ENCODE results near the gene ANO2. TPM values are rescaled to one million over a fixed set of nuclear protein-coding genes. Genes with fewer than 3 reads are reported as not detected.

ANO2 gene
- total RNA-seq, 1 donor from 2014 or later: 32.4 TPM

- no peak for DNase-seq (ENCODE audit: extremely low read depth, low read depth, low spot score)
These were observed 208.5 kb downstream of the ANO2 start for GRCh38 chr12:5736527-5736926.

GRCh38 chr12:5736016-5736415 is 209.0 kb downstream of the ANO2 start:
- DNase-seq (ENCODE audit: extremely low read depth, low read depth, low spot score): no peak

- no peak for DNase-seq (ENCODE audit: extremely low read depth, low read depth, low spot score)
These were observed 211.1 kb downstream of the ANO2 start for GRCh38 chr12:5733916-5734315.

- no peak for DNase-seq (ENCODE audit: extremely low read depth, low read depth, low spot score)
These were observed 211.8 kb downstream of the ANO2 start for GRCh38 chr12:5733136-5733755.

DNA sequence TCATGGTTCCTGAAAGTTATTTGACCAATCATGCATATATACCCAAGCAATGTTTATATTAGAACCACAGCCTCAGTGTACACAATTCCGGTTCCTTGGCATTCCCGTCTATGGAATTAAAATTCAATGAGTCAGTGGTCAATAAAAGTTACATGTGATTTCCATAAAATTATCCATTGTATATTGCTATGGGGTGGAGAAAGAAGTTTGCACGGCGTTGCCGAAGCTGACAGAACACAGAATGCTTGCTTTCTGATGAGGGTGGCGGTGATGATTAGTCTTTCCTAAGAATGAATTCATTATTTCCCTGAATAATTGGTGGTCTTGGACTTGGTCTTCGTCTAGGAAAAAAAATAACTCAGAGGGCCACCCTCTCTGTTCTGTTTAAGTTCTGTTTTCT is 214.1 kb downstream of the ANO2 start:
- DNase-seq (ENCODE audit: extremely low read depth, low read depth, low spot score): no peak

DNA sequence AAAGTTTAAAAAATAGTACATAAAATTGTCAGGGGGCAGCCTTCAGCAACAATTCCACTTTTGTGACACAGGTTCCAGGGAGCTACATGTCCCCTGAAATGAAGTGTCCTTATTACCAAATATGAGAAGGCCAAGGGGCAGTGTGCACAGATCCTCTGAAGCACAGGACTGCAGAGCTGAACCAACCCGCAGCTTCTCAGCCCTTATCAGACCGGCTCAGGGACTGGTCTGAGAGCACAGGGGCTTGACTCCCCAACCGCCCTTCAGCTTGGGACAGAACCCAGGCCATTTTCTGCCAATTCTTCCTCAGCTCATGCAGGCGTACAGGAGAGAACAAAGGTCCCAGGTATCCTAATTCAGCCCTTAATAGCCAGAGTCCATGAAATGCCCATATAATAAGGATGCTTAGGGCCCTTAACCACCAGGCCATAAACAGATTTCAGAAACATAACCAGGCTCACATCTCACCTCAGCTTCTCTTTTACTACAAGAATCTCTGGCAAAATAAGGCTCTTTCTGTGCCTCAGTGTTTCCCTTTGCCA is 221.3 kb downstream of the ANO2 start:
- DNase-seq (ENCODE audit: extremely low read depth, low read depth, low spot score): no peak

DNA sequence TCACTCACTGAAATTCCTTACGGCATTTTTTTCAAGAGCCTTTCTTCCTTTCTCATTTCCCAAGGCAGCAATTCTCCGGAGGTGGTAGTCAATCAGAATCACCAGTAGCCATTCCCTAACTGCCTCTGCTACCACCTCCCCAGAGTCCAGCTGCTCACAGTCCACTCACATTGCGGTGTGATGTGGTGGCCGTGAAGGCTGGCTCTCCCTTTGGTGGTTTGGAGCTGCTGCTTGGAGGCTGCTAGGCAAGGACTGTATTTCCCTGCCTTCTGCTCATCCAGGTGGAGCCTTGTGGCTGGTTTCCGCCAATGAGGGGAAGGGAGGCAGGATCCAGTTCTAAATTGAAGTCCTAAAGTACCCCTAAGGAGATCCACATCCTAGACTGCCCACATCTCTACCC is 222.0 kb downstream of the ANO2 start:
- no peak for DNase-seq (ENCODE audit: extremely low read depth, low read depth, low spot score)

- DNase-seq (ENCODE audit: extremely low read depth, low read depth, low spot score): no peak
These were observed 224.6 kb downstream of the ANO2 start for GRCh38 chr12:5720381-5721005.

- no peak for DNase-seq (ENCODE audit: extremely low read depth, low read depth, low spot score)
These were observed 226.4 kb downstream of the ANO2 start for GRCh38 chr12:5718680-5719079.

GRCh38 chr12:5718073-5718472 is 227.0 kb downstream of the ANO2 start:
- DNase-seq (ENCODE audit: extremely low read depth, low read depth, low spot score): no peak

- no peak for DNase-seq (ENCODE audit: extremely low read depth, low read depth, low spot score)
These were observed 228.1 kb downstream of the ANO2 start for GRCh38 chr12:5716976-5717375.

- DNase-seq (ENCODE audit: extremely low read depth, low read depth, low spot score): no peak
These were observed 228.9 kb downstream of the ANO2 start for GRCh38 chr12:5716201-5716600.

DNA sequence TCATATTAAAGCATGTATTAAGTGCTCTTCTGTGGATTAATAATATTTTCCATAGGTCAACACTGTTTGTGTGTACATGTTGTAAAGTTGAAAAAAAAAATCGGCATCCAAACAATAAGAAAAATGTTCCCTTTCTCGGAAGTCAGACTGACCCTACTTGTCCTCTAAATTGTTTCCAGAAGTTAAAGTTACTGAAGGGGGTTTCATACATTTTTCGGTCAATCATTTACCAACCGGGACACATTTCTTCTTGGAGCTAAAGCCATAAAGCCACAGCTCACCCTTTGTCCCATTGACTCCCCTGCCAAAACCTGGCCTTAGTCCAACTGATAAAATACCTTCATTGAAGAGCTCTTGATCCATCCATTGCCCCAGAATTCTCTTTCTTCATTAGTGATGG is 230.0 kb downstream of the ANO2 start:
- DNase-seq (ENCODE audit: extremely low read depth, low read depth, low spot score): no peak

DNA sequence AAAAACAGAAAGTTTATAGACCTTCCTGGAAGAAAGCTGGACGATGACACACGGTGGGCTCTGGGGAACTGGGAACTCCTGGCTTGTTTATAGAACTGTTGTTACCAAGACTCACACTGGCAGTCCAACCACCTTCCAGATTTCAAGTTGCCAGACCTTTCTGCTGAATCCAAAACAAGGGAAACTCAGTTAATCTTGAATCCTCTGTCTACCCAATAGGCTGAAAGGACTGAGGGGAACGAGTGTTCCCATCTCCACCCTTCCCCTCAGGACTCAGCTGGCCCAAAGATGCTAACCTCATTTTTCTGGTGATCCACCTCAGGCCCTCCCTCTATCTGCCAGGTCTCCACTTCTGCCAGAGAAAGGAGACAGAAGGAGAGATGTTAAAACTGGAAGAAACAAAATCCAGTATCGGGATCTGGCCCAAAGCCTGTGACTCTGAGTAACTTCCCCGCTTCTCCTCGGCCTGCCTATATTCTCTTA is 231.4 kb downstream of the ANO2 start:
- no peak for DNase-seq (ENCODE audit: extremely low read depth, low read depth, low spot score)

GRCh38 chr12:5710260-5710878 is 234.7 kb downstream of the ANO2 start:
- no peak for DNase-seq (ENCODE audit: extremely low read depth, low read depth, low spot score)

DNA sequence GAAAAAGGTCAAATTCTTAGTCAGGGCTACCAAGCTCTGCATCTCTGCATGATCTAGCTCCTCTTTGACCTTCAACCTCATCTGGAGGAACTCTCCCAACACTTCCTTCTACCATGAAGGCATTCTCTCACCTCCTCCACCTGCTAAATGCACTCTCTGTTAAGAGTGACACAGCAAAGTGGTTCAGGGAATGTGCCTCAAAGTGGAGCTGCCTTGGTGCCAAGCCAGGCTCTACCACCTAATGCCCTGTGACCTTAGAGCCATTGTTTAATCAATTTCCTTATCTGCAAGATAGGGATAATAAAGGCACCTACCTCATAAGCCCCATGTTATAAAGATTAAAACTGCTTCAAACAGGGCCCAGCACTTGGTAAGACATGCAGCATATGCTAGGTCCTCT is 236.7 kb downstream of the ANO2 start:
- DNase-seq (ENCODE audit: extremely low read depth, low read depth, low spot score): no peak

DNA sequence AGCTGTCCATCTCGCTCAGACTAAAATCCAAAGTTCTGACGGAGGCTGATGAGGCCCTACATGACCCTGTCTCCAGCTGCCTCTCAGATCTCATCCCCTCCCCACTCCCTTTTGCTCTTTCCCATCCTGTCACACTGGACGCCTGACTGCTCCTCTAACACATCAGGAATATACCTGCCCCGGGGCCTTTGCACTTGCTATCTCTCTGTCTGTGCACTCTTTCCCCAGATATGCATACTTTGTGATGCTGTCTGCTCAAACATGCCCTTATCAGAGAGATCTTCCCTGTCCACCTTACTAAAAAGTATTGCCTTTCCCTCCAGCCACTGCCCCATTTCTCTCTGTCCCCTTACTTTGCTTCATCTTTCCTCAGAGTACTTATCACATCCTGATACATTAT is 238.8 kb downstream of the ANO2 start:
- DNase-seq (ENCODE audit: extremely low read depth, low read depth, low spot score): no peak

DNA sequence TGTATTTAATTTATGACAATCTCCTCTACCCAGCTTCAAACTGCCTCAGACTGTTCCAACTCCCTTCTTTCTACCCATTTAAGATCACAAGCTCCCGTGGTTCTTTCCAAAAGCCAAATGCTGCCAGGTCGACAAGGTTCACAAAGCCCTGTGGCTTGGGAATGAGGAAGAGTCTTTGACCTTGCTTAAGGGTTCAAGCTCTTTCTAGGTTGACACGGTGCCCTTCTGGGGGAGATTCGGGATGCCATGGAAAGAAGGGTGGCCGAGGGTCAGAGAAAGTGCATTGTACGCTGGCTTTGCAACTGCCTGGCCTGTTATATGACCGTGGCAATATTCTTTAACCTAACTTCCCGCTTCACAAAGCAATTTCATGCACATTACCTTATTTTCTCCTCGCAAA is 239.3 kb downstream of the ANO2 start:
- DNase-seq (ENCODE audit: extremely low read depth, low read depth, low spot score): no peak

DNA sequence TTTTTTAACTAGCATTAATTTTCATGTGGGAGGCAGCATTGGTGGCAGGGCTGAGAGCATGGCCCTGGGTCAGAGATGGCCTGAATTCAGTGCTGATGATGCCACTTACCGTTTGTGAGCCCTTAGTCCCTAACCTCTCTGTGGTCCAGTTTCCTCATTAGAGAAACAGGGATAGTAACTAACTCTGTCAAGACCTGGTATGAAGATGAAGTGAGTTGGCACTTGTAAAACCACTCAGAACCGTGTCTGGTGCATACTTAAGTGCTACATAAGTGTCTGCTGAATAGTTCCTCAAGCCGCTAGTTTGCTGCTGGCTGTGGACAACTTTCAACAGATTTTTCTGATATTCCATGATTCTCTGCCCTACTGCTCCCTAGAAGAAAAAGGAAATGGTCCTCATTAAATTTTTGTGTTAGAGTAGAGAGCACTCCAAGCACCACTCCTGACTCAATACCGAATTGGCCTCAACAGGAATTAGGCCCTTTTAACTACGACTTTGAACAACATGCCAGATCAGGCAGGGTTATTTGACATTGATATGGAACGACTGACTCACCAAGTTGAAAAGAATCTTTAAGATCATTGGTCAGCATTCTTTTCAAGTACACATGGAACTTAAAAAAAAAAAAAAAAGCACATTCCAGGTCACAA is 250.2 kb downstream of the ANO2 start:
- DNase-seq (ENCODE audit: extremely low read depth, low read depth, low spot score): no peak

- no peak for DNase-seq (ENCODE audit: extremely low read depth, low read depth, low spot score)
These were observed 252.2 kb downstream of the ANO2 start for GRCh38 chr12:5692850-5693249.

GRCh38 chr12:5691943-5692342 is 253.1 kb downstream of the ANO2 start:
- DNase-seq (ENCODE audit: extremely low read depth, low read depth, low spot score): no peak

DNA sequence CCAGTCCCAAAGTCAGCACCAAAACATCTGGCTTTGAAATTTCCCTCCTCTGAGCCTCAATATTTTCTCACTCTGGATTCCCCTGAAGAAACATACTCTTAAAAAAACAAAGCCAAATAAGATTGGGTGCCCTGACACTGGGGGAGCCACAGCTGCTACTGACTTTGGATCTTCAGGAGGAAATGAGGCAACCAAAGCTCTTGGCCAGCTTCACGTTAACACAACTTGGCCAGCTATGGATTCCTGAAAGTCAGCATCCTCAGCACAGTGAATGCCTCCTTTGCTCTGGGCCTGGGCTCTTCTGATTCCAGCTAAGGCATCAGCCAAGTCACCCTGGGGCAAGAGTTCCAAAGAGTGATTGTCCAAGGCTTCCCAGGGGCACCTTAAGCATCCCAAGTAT is 254.8 kb downstream of the ANO2 start:
- no peak for DNase-seq (ENCODE audit: extremely low read depth, low read depth, low spot score)

Data from glomerular endothelial cell (primary cell).